Stomach (tissue), 9 donors: ENCODE data around the gene RPIA. TPM values are rescaled to one million over a fixed set of nuclear protein-coding genes. Genes with fewer than 3 reads are reported as not detected.

Experiments
- DNase-seq, 2 donors: peaks; one replicate each; pipeline versions ENCODE4 v3.0.0 to v3.0.0-alpha.2; 2013 to 2019
- H3K27ac ChIP-seq, 5 donors: fragments of 200-600 bp in 4 of 5; sonication (generic) in 4 of 5; one replicate each; pipeline ENCODE4 v1.5.1; 2013 to 2019; ENCODE audit warnings: mild to moderate bottlenecking in 1 of 5, moderate library complexity in 1 of 5
- H3K27me3 ChIP-seq, 3 donors: fragments of 200-600 bp; sonication (generic); one replicate each; pipeline ENCODE4 v1.5.1; 2017 to 2019; ENCODE audit warnings: mixed run types in 1 of 3
- H3K36me3 ChIP-seq, 4 donors: fragments of 200-600 bp; sonication (generic); 1 replicate in 3 of 4; 2 replicates in 1 of 4; pipeline ENCODE4 v1.5.1; 2016 to 2019
- H3K4me1 ChIP-seq, 4 donors: fragments of 200-600 bp; sonication (generic); one replicate each; pipeline ENCODE4 v1.5.1; 2016 to 2019
- H3K4me3 ChIP-seq, 4 donors: fragments of 200-600 bp; sonication (generic) in 3 of 4; one replicate each; pipeline ENCODE4 v1.5.1; 2016 to 2019; ENCODE audit warnings: mild to moderate bottlenecking in 1 of 4
- H3K9me3 ChIP-seq, 4 donors: fragments of 200-600 bp; sonication (generic); one replicate each; pipeline ENCODE4 v1.5.1; 2016 to 2019
- CTCF ChIP-seq, 7 experiments: fragments of 450-650 bp in 4 of 7; fragments of 200-600 bp in 3 of 7; sonication (generic) in 3 of 7; IDR thresholded peaks; one replicate each; pipeline ENCODE4 v1.5.1; 2016 to 2019; ENCODE audit warnings: antibody characterized with exemption in 7 of 7, control low read depth in 2 of 7, mild to moderate bottlenecking in 1 of 7
- EP300 ChIP-seq: sonication (generic); formaldehyde crosslinking; IDR thresholded peaks from one replicate; pipeline ENCODE4 v1.6.1; 2017; ENCODE audit warnings: antibody characterized with exemption
- POLR2A ChIP-seq, 4 donors: fragments of 450-650 bp; IDR thresholded peaks; one replicate each; pipeline ENCODE4 v1.6.1; 2016; ENCODE audit warnings: antibody characterized with exemption in 4 of 4, control low read depth in 2 of 4, mild to moderate bottlenecking in 1 of 4, moderate library complexity in 1 of 4
- POLR2AphosphoS5 ChIP-seq, 3 donors: sonication (generic); formaldehyde crosslinking; IDR thresholded peaks; one replicate each; pipeline ENCODE4 v1.6.1; 2016; ENCODE audit warnings: antibody characterized with exemption in 3 of 3
- WGBS, 5 donors: extraction: QIAGEN DNeasy Blood & Tissue Kit in 3 of 5; methylation state at CpG; one replicate each; pipeline versions ENCODE4 v1.1.5 to v1.1.7; 2013 to 2018; 5-methylcytosine and 5-hydroxymethylcytosine counted together
- intact Hi-C: fragments of 100-400 bp; cut with DNase I; formaldehyde crosslinking; loops from one replicate; pipeline ENCODE4 v1.15.1; 2023; ENCODE audit warnings: low total_unique reads
- polyA plus RNA-seq, 3 donors: library from polyadenylated mRNA; stranded (reverse); fragments of 200-250 nt; gene quantifications; one replicate each; pipeline ENCODE4 v1.2.3, GENCODE V29; 2013
- total RNA-seq, 5 donors: library from RNA; depleted of rRNA; stranded (reverse); fragments of >200 nt; gene quantifications; one replicate each; pipeline versions ENCODE4 v1.1.0 to v1.2.3, GENCODE V29; 2014 to 2016
- donor health status: healthy with polysubstance abuse.
- donor health status: Bipolar disorder and iron deficiency.
- donor health status: healthy.

Gene RPIA
- total and polyA plus RNA-seq, 8 donors: 1.2 to 68.3 (median 15.8) TPM

GRCh38 chr2:88686320-88686719 is 5.2 kb upstream of the RPIA start:
- peaks cover 0 to 5% (median 0%) of the 10 kb centered on the region in 4 donors for H3K9me3 ChIP-seq
- WGBS, 5 donors: 39 to 63% (median 50%) methylated on average over 4 of the region's 4 CpGs
- DNase-seq: peak; percentile 43 to 64
- TF ChIP-seq EP300: no peak
- TF ChIP-seq POLR2A (IDR thresholded peaks at IDR 0.05): no peak
- no peak for TF ChIP-seq POLR2AphosphoS5 (IDR thresholded peaks at IDR 0.05)
- TF ChIP-seq CTCF (IDR thresholded peaks at IDR 0.05): no peak
- H3K4me3 ChIP-seq: no peak overlapping the region
- no peaks in the 10 kb centered on the region for H3K36me3 ChIP-seq
- intact Hi-C loops: no loop called here
- peaks cover 8 to 20% (median 15%) of the 10 kb centered on the region in 4 donors for H3K4me1 ChIP-seq
- H3K27me3 ChIP-seq: no peaks in the 10 kb centered on the region
- H3K27ac ChIP-seq: peak overlapping the region in 1 of 5 donors; percentile 9

DNA sequence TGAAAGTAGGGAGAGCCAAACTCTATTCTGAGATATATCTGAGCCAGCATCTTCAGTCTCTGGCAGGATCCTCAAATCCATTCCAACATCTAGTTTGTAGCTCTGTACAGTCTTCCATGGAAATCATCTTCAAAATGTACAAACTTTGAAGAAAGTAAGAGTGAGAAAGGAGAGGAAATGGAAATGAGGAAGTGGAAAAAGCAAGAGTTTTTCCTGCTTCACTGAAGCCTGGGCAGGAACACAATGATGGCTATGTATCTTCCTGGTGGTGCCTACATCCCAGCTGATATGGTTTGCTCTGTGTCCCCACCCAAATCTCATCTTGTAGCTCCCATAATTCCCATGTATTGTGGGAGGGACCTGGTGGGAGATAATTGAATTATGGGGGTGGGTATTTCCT is 4.1 kb upstream of the RPIA start:
- no peaks in the 10 kb centered on the region for H3K27me3 ChIP-seq
- peaks cover 0 to 5% (median 0%) of the 10 kb centered on the region in 4 donors for H3K9me3 ChIP-seq
- peak overlapping the region in 1 of 5 donors; percentile 9 for H3K27ac ChIP-seq
- no peak overlapping the region for H3K4me3 ChIP-seq
- TF ChIP-seq POLR2A (IDR thresholded peaks at IDR 0.05): no peak
- no peak for TF ChIP-seq POLR2AphosphoS5 (IDR thresholded peaks at IDR 0.05)
- no peak for TF ChIP-seq CTCF (IDR thresholded peaks at IDR 0.05)
- no peak for TF ChIP-seq EP300
- DNase-seq: no peak
- no peaks in the 10 kb centered on the region for H3K36me3 ChIP-seq
- intact Hi-C loops: no loop called here
- H3K4me1 ChIP-seq: peaks cover 11 to 25% (median 18%) of the 10 kb centered on the region in 4 donors

DNA sequence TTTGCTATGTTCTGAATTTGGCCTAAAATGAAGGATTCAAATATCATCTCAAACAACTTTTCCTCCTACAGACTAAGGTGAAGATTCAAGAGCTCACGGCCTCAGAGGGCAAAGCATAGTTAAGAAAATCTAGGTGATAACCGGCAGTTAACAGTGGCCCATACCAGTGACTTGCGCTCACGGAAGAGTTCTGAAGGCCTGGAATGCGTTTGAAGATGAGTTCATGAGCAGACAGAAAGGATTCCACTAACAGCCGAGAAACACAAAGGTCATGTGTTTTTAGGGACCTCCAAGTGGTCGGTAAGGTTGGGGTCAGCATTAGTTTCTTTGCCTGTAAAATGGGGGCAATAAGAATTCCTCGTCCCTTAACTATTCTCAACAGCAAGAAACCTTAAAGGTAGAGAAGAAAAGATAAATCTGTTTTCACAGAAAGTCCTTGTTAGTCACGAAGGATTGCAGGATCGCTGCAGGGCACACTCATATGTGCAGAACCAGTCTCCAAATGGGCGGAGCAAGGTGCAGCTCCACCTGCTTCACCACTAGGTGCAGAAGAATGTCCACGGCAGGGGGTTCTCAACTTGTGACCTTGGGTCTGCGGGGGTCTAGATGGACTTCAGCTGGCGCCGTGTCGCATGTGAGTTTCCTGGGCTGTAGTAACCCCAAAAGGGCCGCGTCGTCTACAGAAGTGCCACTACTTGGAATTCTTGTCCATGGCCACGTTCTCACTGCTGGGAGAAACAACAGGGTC is 708 bp upstream of the RPIA start:
- H3K9me3 ChIP-seq: no peaks in the 10 kb centered on the region
- TF ChIP-seq POLR2A (IDR thresholded peaks at IDR 0.05) (no peak), EP300 (no peak), POLR2AphosphoS5 (IDR thresholded peaks at IDR 0.05) (no peak), CTCF (IDR thresholded peaks at IDR 0.05) (peak in 2 of 7 experiments; percentile 24 to 36)
- H3K4me3 ChIP-seq: peak overlapping the region; percentile 78 to 88 (median 82)
- intact Hi-C loops: no loop called here
- H3K36me3 ChIP-seq: no peaks in the 10 kb centered on the region
- peaks cover 26 to 50% (median 46%) of the 10 kb centered on the region in 4 donors for H3K4me1 ChIP-seq
- WGBS, 5 donors: 32 to 40% (median 35%) methylated on average over 18 to 20 of the region's 20 CpGs
- H3K27ac ChIP-seq: peak overlapping the region; percentile 68 to 91 (median 87)
- peak; percentile 53 to 72 for DNase-seq
- no peaks in the 10 kb centered on the region for H3K27me3 ChIP-seq

DNA sequence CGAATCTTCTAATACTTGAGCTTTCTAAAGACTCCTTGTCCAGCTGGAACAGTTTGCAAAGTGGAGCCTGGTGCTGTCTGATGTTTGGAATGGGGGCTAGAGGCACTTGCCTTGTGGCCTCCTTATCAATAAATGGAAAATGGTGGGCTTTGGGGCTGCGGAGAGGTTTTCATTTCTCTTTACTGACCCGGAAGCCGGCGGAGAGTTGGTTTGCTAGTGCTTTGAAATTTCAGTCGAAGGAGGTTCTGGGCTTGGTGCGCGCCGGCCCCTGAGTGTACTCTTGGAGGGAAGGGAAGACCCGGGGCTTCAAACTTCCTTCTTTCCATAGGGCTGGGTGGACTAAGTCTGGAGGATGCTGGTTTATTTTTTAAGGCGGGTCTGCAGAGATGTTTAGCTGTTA is 714 bp downstream of the RPIA start:
- DNase-seq: peak; percentile 40 to 57
- TF ChIP-seq CTCF (IDR thresholded peaks at IDR 0.05): no peak
- no peak for TF ChIP-seq POLR2AphosphoS5 (IDR thresholded peaks at IDR 0.05)
- TF ChIP-seq EP300: no peak
- TF ChIP-seq POLR2A (IDR thresholded peaks at IDR 0.05): no peak
- Histone ChIP-seq H3K27ac (peak overlapping the region; percentile 77 to 91 (median 87)), H3K36me3 (no peaks in the 10 kb centered on the region), H3K4me3 (peak overlapping the region; percentile 78 to 88 (median 82)), H3K4me1 (peaks cover 26 to 56% (median 49%) of the 10 kb centered on the region in 4 donors), H3K9me3 (no peaks in the 10 kb centered on the region), H3K27me3 (no peaks in the 10 kb centered on the region)
- 1% methylated on average over 11 of the region's 11 CpGs for WGBS, 5 donors
- intact Hi-C loops: no loop called here
